Stimulated activated CD4-positive, alpha-beta T cell treated with anti-CD3 and anti-CD28 coated beads, Interleukin-12 subunit alpha, Interleukin-12 subunit beta, amount 100 ng/mL, for 24 hours (primary cell): ENCODE data around the gene COPG2.

Source experiments
- DNase-seq, 2 experiments: peaks; one replicate each; pipeline ENCODE4 v3.0.0-alpha.2; 2020; ENCODE audit warnings: low read depth in 2 of 2

Gene COPG2

DNA sequence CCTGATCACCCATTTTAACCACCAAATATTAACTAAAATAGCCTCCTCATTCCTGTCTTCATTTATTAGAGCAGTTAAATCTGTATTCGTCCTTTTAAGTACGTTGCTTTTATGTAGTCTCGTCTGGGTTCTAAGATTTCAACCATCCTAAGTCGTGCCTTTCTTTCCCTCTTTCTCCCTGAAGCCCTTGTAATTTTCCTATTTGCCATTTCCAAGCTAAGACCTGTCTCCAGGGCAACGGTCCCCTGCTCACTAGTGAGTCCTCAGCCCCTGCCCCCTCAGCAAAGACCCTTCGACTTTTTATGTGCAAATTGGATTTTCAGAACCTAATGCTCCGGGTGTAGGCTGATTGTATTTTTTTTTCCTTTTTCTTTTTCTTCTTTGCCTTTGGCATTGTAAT lies 192.8 kb downstream of the COPG2 start:
- no peak for DNase-seq

DNA sequence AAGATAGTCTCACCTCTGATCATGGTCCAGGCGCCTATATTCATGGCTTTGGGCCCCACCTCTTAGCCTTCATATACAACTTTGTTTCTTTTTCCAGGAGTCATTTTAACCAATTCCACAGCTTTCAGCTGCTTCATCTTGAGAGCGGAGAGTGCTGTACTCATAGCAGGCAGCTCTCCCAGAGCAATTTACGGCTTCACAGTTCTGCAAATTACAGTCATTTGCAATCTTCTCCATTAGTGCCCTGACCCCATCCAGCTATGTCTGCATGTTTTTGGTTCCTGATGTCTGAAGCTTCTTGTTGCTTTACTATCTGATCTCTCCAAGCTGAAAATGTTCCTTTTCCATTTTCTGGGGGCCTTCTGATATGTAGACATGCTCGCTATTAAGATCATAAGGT lies 194.7 kb downstream of the COPG2 start:
- DNase-seq: no peak

DNA sequence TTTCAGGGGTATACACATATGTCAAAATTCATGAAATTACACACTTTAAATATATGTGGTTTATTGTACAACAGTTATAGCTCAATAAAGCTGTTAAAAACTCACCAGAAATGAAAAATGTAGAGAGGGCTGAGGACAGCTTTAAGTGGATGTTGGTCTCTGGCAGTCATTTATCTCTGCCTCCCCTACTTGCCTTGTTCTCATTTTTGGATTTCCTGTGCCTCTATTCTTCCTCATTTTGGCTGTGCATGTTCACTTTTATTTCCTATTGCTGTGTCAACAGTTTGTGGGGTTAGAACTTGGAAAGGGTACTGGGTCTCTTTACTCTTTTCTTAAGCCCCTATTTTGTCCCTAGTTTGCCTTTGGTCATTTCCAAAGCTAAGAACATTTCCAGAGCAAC lies 195.3 kb downstream of the COPG2 start:
- no peak for DNase-seq

DNA sequence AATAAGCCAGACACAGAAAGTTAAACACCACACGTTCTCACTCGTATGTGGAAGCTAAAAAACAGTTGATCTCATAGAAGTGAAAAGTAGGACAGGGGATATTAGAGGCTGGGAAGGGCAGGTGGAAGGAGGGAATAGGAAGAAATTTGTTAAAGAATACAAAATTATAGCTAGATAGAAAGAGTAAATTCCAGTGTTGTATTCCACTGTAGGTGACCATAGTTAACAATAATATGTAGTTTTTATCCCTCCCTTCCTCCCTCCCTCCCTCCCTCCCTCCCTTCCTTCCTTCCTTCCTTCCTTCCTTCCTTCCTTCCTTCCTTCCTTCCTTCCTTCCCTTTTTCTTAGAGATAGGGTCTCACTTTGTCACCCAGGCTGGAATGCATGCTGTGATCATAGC lies 196.6 kb downstream of the COPG2 start:
- DNase-seq: no peak

DNA sequence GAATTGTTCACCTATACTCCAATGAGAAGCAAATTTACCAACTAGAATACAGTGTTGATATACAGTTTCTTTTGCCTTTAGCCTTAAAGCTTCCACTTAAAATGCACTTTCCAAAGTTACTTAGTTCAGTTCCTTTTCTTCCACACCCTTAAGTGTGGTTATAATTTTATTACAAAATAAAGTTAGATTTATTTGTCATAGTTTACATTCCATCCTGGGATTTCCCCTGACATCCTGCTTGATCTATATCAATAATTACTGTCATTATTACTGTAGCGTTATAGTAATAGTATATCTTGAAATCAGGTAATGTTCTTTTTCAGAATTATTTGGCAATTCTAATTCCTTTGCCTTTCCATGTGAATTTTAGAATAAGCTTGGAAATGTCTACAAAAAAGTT lies 199.9 kb downstream of the COPG2 start:
- no peak for DNase-seq

DNA sequence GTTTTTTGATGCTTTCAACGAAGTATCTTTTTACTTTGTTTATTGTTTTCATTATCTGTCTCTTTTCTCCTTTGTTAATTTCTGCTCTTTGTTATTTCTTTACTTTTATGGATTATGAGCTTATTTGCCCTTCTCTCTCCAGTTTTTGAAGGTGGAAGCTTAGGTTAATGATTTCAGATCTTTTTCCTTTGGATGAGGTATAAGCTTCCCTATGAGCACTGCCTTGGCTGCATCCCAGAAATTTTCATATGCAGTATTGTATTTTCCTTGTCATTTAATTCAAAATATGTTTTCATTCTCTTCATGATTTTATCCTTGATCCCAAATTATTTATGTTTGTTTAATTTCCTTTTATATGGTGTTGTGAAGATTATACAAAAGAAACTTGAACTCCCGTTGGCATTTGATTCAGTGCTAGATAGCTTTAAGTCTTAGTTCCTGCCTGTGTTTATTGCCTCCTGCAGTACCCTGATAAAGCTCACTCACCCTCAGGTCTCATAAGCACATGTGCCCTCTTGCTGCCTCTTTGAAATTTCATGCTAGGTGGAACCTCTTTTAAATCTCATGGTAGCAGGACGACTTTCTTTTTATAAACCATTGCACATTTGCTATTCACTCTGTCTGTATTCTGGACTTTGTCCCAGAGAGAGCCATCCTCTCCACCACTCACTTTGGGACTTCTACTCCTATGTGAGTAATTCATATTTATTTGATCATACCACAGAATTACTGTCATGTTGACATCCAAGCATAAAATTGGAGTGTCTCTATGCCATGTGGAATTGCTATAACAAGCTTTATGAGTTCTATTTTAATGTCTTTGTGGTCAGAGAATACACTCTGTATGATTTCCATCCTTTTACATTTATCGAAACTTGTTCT lies 204.8 kb downstream of the COPG2 start:
- DNase-seq: no peak

DNA sequence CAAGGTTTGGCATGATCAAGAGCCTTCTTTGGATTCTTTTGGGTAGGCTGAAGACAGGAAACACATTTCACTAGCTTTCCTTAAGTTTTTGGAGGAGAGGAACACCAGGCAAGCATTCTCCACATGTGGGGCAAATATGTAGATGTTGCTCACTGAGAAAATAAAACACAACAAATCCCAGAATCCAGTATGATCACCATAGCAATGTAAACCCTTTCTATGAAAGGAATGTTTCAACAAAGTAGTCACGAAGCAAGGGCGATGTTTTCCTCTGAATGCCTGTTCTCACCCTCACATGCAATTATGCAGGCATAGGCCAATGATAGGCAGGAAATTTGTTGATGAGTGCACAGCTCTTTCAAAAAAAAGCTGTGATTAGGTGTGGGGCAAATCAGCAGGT lies 207.3 kb downstream of the COPG2 start:
- DNase-seq: no peak

DNA sequence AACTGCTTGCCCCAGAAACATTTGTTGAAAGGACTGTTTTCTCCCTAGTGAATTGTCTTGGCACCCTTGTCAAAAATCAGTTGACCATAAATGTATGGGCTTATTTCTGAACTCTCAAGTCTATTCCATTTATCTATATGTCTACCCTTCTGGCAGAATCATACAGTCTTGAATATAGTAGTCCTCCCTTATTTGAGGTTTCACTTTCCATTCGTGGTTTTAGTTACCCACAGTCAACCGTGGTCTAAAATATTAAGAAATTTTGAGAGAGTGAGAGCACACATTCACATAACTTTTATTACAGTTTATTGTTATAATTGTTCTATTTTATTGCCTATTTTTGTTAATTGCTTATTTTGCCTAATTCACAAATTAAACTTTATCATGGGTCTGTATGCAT lies 210.3 kb downstream of the COPG2 start:
- no peak for DNase-seq
